GM18502 (cell line): ENCODE data around the gene C5orf34.
"Not testable (repeated sequence)": the region's sequence is repeated elsewhere in the genome, so short reads cannot be mapped to it uniquely, and the experiment has no call there.

Experiments
- ATAC-seq: cut with Tn5 transposase; IDR thresholded peaks from one replicate; pipeline ENCODE4 v1.9.1; 2021; ENCODE audit warnings: mild to moderate bottlenecking; ENCODE audit not compliant: unreplicated experiment, poor library complexity

The C5orf34 gene

DNA sequence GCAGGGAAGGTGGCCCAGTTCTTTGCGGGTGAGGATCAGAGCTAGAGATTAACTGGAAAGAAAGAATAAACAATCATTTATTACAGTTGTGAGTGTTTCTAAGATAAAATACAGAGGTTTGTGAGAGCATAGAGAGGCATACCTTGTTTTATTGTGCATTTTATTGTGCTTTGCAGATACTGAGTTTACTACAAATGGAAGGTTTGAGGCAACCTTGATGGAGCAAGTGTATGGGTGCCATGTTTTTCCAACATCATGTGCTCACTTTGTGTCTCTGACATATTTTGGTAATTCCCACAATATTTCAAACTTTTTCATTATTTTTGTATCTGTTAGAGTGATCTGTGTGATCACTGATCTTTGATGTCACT lies 715 bp upstream of the C5orf34 start:
- no peak for ATAC-seq

DNA sequence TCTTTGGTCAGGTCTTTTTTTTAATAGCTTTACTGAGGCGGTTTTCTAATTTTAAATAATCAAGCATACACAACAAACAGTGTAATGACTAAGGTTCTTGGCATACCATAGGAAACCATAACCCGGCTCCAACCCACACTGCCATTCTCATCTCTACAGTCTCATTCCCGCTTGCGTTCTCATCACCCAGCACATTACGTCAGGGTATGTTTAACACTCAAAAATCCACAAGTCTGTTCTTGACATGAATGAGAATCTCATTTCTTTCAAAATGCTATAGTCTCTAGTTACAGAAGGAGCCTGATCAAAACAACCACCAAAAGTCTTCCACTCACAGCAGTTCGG lies 505 bp downstream of the C5orf34 start:
- peak; percentile 39 for ATAC-seq

- no peak for ATAC-seq
These were observed 923 bp downstream of the C5orf34 start for GRCh38 chr5:43514025-43514424.

- not testable (repeated sequence) for ATAC-seq
These were observed 3.9 kb downstream of the C5orf34 start for GRCh38 chr5:43511062-43511461.

GRCh38 chr5:43498581-43498980 lies 16.4 kb downstream of the C5orf34 start:
- no peak for ATAC-seq

DNA sequence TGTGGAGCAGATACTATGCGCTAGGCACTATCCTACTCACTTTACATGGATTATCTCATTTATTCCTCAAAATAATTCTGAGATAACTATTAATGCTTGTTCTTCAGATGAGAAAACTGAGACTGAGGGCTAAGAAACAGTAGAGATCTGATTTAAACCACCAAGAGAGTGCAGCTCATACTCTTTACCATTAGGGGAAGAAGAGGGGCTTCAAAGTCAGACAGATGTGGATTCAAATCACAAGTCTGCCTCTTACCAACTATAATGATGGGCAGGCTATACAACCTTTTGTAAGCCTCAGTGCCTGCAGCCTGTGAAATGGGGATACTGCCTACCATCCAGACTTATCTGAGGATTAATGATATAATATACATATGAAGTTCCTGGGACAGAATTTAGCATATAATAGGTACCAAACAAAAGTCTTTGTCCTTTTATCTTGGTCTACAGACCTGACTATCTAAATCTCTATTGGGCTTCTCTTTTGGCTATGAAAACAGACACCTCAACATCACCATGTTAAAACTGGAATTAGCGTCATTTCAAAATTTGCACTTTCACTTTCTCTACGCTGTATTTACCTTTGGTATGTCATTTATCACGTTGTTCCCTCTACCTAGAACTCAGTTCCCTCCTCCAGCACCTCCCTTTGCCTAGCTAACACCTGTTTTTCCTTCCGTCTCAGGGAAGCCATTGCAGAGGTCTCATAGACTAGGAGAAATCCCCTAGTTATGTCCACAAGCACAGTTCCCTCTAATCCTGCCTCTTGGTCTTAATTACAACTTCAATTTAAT lies 17.4 kb downstream of the C5orf34 start:
- no peak for ATAC-seq

GRCh38 chr5:43491326-43491725 lies 23.6 kb downstream of the C5orf34 start:
- ATAC-seq: no peak

DNA sequence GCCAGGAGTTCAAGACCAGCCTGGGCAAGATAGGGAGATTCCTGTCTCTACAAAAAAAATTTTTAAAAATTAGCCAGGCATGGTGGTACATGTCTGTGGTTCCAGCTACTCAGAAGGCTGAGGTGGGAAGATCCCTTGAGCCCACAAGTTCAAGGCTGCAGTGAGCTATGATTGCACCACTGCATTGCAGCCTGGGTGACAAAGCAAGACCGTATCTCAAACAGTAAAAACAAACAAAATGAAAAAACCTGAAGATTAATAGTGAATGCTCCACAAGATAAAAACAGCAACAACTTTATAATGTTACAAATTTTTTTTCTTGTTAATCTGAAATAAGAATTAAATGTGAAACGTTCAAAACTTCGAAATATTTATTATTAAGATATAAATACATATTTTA lies 28.6 kb downstream of the C5orf34 start:
- ATAC-seq: no peak

DNA sequence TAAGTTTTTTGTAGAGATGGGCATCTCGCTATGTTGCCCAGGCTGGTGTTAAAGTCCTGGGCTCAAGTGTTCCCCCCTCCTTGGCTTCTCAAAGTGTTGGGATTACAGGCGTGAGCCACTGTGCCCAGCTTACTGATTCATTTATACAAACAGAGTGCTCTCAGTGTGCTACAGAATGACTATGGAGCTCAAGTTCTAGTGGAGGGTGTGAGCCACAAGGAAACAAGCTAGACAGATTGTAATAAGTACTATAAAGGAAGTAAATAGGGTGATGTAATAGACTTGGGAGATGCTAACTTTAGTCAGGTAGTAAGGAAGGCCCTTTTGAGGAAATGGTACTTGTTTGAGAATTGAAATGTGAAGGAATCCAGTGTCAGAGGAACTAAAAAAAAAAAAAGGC lies 29.5 kb downstream of the C5orf34 start:
- ATAC-seq: no peak

DNA sequence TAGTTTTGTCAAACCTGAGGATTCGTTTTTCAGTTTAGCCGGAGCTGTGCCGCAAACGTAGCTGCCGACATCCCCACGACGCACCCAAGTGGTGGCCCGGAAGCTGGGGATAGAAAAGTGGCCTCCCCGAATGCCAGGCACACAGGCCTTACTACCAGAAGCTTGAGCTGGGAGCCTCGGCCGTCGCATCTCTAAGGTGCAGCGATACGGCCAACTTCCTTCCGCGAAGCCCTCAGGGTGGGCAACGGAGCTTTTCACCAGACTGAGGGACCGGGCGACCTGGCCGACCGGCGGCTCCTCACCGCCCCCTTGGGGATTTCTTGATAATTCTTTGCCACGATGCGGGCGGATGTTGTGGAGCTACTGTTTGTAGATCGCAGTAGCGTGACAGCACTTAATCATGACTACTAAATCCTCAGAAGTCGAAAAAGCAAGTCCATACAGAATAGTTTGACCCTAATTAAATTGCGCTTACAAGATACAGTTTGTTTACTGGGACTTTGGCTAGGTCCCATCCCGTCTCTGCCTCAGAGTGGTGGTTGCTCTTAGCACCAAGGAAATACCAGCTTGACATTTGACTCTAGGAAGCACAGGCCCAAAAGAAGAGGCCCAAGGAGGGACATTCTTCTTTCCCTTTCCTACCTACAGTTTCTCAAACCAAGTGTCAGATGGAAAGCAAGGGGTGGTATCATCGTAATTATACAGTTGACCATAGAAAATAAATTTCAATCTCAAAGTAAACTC lies 30.7 kb downstream of the C5orf34 start:
- ATAC-seq: peak; percentile 75

DNA sequence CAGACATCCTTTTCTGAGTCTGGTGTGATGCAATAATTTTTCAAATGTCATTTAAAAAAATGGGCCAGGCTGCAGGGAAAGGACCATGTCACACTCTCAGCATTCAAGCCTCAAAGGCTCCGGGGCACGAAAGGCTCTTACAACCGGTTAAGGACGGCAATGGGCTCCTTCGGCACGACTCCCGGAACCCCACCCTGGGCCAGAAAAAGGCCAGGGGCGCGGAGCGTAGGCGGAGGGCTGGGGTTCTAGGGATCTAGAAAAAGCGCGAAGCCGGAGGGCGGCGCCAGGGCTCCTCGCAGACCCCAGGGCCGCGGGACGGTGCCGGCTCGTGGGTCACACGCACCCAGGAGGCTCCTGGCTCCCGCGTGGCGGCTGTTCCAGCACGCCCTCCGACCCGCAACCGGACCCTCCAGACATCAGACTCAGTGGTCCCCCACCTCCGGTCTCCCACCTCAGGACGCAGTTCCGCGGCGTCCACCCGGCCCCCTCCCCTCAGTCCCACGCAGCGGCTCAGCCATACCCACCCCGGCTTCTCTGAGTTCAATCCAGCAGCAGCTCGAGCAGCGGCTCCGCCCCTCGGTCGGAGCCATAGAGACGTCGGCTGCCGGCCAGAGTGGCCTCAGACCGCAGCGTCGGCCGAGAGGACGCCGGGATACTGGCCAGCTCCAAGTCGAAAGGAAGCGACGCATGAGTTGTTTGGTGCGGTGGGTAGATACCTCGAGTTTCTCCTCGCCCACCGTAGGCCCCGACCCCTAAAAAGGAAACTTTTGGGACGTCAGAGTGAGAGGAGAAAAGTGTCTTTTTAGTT lies 31.4 kb downstream of the C5orf34 start, which contains the start of gene TMEM267:
TSS of gene TMEM267 (minus strand) at position 568 of the 808 bp plus-strand sequence. CDS start 29,896 bp downstream, outside the sequence.
- ATAC-seq: peak; percentile 90

DNA sequence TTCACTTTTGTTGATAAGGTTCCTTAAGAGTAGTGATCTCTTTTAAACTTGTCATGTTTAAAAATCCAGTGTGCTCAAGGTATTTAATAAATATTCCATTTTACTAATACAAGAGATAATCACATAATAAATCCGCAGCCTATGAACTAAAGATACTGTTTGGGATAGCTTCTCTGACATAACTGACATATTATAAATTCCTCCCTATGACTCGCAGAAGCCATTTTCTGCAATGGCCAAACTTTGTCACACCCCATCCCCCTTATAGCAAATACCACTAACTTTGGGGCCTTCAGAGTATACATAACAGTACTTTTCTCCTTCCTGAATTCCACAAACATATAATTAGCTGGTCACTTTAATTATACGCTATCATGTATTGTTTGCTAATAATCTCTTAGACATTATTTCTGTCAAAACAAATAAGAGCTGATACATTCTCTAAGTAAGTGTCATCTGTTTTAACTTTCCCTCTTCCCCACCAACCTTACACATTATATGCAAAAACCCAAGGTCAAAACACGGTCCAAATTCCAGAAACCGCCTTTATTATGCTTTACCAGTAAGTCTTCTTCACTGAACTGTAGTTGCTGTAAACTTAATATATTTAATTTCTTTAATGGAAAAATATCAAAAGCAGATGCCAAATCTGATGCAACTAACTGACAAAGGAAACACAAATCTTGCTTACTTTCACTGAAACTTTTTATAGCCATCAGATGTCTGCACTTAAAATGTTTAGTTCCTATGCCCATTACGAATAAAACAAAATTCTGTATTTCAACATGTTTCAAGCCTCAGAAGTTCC lies 32.3 kb downstream of the C5orf34 start:
- ATAC-seq: no peak

- no peak for ATAC-seq
These were observed 45.1 kb downstream of the C5orf34 start for GRCh38 chr5:43469671-43470391.

DNA sequence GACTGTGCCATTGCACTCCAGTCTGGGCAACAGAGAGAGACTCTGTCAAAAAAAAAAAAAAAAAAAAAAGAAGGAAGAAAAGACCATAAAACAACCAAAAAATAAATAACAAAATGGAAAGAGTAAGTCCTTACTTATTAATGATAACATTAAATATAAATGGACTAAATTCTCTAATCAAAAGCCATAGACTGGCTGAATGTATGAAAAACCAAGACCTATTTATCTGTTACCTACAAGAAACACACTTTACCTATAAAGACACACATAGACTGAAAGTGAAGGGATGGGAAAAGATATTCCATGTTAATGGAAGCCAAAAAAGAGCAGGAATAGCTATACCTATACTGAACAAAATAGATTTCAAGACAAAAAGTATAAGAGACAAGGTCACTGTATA lies 47.8 kb downstream of the C5orf34 start:
- no peak for ATAC-seq

- not testable (repeated sequence) for ATAC-seq
These were observed 49.5 kb downstream of the C5orf34 start for GRCh38 chr5:43465455-43465854.

DNA sequence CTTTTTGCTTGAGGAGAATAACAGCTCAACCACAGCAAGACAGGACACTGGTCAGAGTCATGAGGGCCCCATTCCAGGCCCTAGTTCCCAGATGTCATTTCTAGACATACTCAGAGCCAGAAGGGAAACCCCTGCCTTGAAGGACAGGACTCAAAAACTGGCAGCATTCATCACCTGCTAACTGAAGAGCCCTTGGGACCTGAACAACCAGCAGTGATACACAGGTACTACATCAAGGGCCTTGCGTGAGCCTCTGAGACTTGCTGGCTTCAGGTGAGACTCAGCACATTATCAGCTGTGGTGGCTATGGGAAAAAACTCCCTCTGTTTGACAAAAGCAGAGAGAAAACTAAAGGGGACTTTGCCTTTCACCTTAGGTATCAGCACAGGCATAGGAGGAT lies 53.9 kb downstream of the C5orf34 start:
- ATAC-seq: no peak

DNA sequence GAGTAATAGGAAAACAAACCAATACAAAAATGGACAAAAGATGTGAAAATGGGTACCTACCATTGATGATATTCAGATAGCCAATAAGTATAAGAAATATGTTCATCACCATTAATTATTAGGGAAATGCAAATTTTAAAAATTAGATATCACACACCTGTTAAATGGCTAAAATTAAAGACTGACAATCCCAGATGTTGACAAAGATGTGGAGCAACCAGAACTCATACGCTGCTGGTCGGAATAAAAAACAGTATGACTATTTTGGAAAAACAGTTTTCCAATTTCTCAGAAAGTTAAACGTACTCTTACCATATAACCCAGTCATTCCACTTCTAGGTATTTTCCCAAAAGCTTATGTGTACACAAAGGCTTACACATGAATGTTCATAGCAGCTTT lies 58.4 kb downstream of the C5orf34 start:
- ATAC-seq: no peak

GRCh38 chr5:43441575-43441974 lies 73.4 kb downstream of the C5orf34 start:
- not testable (repeated sequence) for ATAC-seq

DNA sequence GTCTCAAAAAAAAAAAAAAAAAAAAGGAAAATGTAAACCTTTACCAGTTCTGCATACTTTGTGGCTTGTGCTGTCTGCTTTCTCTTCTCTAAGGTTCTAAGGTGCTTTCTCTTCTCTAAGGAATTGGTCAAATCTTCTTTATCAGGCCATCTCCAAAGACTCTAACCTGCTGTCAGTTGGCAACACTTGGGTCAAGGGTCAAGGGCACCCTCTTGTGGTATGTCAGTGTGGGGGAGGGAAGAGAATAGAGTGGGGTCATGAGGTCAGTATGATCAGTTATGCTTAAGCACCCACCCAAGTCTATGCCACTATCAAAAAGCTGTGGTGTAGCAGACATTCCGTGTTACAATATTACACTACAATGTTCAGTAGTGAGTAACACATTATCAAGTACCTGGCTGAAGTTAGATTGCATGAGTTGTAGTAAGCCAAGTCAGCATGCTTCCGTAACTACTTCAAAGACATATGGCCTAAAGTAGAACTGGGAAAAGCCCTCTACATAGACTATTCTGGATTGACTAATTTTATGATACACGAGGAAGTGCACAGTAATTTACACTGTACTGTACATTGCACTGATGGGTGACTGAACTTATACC lies 77.8 kb downstream of the C5orf34 start:
- no peak for ATAC-seq
